Testis (tissue), 3 donors: ENCODE data around the gene IKZF5. TPM values are rescaled to one million over a fixed set of nuclear protein-coding genes. Genes with fewer than 3 reads are reported as not detected.

Experiments used
- DNase-seq: peaks from one replicate; pipeline ENCODE4 v3.0.0-alpha.2; 2019
- H3K27ac ChIP-seq, 2 donors: fragments of 200-600 bp; sonication (generic); one replicate each; pipeline ENCODE4 v1.5.1; 2019
- H3K27me3 ChIP-seq: fragments of 200-600 bp; sonication (generic); one replicate; pipeline ENCODE4 v1.5.1; 2019
- H3K36me3 ChIP-seq: fragments of 200-600 bp; sonication (generic); one replicate; pipeline ENCODE4 v1.5.1; 2017; ENCODE audit warnings: low read depth; ENCODE audit errors: missing control alignments
- H3K4me1 ChIP-seq: fragments of 200-600 bp; sonication (generic); one replicate; pipeline ENCODE4 v1.5.1; 2019
- H3K4me3 ChIP-seq, 2 donors: fragments of 200-600 bp; sonication (generic); one replicate each; pipeline ENCODE4 v1.5.1; 2017 to 2019
- H3K9me3 ChIP-seq: fragments of 200-600 bp; sonication (generic); one replicate; pipeline ENCODE4 v1.5.1; 2017
- POLR2A ChIP-seq: fragments of 450-650 bp; IDR thresholded peaks from one replicate; pipeline ENCODE4 v1.6.1; 2017; ENCODE audit warnings: antibody characterized with exemption, mild to moderate bottlenecking, moderate library complexity
- WGBS, 2 donors: methylation state at CpG; one replicate each; pipeline ENCODE4 v1.1.5; 2018; 5-methylcytosine and 5-hydroxymethylcytosine counted together
- intact Hi-C: fragments of 100-400 bp; cut with DNase I; formaldehyde crosslinking; loops from one replicate; pipeline ENCODE4 v1.15.1; 2023; ENCODE audit warnings: low total_unique reads
- polyA plus RNA-seq: library from polyadenylated mRNA; stranded (reverse); fragments of 350-450 nt; fragmentation: Illumina TruSeq; extraction: RNeasy Lipid Tissue Mini Kit (QIAGEN cat#74804); gene quantifications from one replicate; pipeline ENCODE4 v1.2.3, GENCODE V29; 2014; ENCODE audit warnings: low read depth, low replicate concordance; ENCODE audit not compliant: insufficient read depth
- total RNA-seq, 2 donors: library from RNA; depleted of rRNA; stranded (reverse); fragments of >200 nt; gene quantifications; one replicate each; pipeline ENCODE4 v1.2.3, GENCODE V29; 2016
- TF ChIP-seq, protein P1 (sequence below), 3 experiments: fragments of 450-650 bp in 2 of 3; fragments of 200-600 bp in 1 of 3; sonication (generic) in 1 of 3; IDR thresholded peaks; one replicate each; pipeline ENCODE4 v1.5.1; 2016 to 2019; ENCODE audit warnings: antibody characterized with exemption in 3 of 3, mild to moderate bottlenecking in 2 of 3, moderate library complexity in 1 of 3

Gene IKZF5
- total and polyA plus RNA-seq, 3 donors from 2014 or later, result 18.8 to 21.4 (median 21.4) TPM

DNA sequence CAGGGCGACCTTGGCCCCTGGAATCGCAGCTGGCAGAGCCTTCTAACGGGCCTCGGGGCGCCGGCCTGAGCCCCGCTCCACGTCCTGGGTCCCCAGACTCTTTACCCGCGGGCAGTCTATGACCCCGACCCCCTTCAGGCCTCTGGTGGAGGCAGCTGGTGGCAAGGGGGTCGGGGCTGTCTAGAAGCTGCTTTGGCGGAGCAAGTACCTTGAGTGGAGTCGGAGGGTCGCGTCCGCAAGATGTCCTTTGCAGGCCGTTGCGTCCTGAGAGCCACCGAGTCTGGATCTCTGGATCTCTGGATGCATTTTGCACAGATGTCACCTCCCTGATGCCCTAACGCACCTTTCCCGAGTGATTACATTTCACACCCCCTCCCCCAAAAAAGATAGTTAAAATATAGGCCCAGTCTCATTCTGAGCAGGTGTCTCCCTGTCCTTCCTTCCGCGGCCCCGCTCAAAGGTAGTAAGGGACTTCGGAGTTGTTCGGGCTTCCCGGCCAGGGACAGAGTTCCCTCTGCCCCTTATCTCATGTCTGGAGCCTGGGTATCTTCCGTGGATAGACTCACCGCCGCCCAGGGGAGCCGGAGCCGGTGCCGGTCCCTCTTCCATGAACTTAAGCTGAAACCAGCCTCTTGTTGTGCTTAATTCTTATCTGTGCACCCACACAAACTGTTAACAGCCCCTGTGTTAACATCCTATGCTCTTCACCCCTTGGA lies 668 bp upstream of the IKZF5 start:
- Histone ChIP-seq H3K4me3 (peak overlapping the region; percentile 87 to 99), H3K9me3 (no peaks in the 10 kb centered on the region), H3K27me3 (no peaks in the 10 kb centered on the region), H3K27ac (peak overlapping the region; percentile 68 to 97), H3K36me3 (no peaks in the 10 kb centered on the region), H3K4me1 (peaks cover 13% of the 10 kb centered on the region)
- intact Hi-C loops, result no loop called here
- DNase-seq, result peak; percentile 36
- TF ChIP-seq, protein P1, sequence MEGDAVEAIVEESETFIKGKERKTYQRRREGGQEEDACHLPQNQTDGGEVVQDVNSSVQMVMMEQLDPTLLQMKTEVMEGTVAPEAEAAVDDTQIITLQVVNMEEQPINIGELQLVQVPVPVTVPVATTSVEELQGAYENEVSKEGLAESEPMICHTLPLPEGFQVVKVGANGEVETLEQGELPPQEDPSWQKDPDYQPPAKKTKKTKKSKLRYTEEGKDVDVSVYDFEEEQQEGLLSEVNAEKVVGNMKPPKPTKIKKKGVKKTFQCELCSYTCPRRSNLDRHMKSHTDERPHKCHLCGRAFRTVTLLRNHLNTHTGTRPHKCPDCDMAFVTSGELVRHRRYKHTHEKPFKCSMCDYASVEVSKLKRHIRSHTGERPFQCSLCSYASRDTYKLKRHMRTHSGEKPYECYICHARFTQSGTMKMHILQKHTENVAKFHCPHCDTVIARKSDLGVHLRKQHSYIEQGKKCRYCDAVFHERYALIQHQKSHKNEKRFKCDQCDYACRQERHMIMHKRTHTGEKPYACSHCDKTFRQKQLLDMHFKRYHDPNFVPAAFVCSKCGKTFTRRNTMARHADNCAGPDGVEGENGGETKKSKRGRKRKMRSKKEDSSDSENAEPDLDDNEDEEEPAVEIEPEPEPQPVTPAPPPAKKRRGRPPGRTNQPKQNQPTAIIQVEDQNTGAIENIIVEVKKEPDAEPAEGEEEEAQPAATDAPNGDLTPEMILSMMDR (IDR thresholded peaks at IDR 0.05), result no peak
- no peak for TF ChIP-seq POLR2A
- 0 to 1% methylated on average over 15 to 25 of the region's 34 CpGs for WGBS, 2 donors

DNA sequence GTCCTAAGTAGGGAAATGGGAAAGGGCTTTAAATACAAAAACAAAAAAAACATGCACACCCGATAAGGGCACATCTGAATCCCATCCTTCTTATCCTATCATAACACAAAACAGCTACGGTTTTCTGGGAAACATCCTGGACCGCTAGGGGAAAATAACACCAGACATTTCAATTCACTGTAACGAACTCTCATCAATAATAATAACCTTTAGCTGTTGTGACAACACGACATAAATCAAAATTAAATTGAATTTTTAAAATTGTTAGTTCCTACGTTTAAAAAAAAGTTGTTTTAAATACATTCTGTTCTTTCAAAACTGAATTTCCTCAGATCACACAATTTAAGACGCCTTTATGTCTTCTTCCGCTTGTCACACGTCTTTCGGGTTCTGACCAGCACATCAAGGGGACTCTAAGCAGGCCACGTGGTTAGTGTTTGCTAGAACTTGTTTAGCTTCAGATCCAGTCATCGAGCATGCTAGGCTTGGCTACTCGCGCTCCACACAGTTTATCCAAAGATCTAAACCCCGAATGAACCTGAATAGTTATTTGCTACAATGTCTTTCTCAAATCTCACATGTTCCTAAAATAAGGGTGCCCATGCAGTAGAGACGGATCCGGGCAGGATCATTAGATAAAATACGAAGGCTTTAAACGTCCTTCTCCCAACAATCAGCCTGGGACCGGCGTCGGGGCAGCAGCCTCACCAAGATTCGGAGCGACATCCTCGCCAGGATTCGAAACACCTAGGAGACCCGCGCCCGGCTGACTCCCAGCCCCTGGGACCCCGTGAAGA lies 839 bp downstream of the IKZF5 start:
- H3K36me3 ChIP-seq, result no peaks in the 10 kb centered on the region
- peaks cover 13% of the 10 kb centered on the region for H3K4me1 ChIP-seq
- peak overlapping the region; percentile 89 to 97 for H3K27ac ChIP-seq
- peak; percentile 86 for DNase-seq
- intact Hi-C loops, result no loop called here
- peak overlapping the region; percentile 87 to 99 for H3K4me3 ChIP-seq
- 1 to 2% methylated on average over 23 to 30 of the region's 30 CpGs for WGBS, 2 donors
- no peaks in the 10 kb centered on the region for H3K9me3 ChIP-seq
- no peaks in the 10 kb centered on the region for H3K27me3 ChIP-seq
- no peak for TF ChIP-seq POLR2A
- TF ChIP-seq, protein P1 (IDR thresholded peaks at IDR 0.05), result peak in 1 of 3 experiments; percentile 11

DNA sequence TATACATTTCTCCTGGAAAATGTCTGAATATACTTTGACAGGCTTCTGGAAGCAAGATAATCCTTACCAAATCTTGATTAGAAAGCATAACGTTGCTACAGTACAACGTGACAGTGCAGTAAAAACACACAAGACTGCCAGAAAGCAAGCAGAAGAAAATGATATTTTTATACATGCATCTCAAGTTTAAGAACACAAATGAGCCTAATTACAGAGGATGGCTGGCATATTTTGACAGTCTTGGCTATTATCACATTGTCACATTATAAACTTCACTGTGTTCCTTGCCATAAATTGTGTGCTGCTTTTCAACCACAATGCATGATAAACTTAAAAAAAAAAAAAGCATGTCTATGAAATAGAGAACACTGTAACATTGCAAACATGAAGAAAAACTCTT lies 4.3 kb downstream of the IKZF5 start:
- DNase-seq, result no peak
- intact Hi-C loops, result no loop called here
- H3K4me1 ChIP-seq, result peaks cover 9% of the 10 kb centered on the region
- TF ChIP-seq POLR2A, result no peak
- TF ChIP-seq, protein P1 (IDR thresholded peaks at IDR 0.05), result no peak
- H3K27ac ChIP-seq, result no peak overlapping the region
- WGBS, 2 donors, result 54 to 68% methylated on average over 2 of the region's 2 CpGs
- H3K4me3 ChIP-seq, result no peak overlapping the region
- H3K27me3 ChIP-seq, result no peaks in the 10 kb centered on the region
- H3K9me3 ChIP-seq, result no peaks in the 10 kb centered on the region
- H3K36me3 ChIP-seq, result no peaks in the 10 kb centered on the region

DNA sequence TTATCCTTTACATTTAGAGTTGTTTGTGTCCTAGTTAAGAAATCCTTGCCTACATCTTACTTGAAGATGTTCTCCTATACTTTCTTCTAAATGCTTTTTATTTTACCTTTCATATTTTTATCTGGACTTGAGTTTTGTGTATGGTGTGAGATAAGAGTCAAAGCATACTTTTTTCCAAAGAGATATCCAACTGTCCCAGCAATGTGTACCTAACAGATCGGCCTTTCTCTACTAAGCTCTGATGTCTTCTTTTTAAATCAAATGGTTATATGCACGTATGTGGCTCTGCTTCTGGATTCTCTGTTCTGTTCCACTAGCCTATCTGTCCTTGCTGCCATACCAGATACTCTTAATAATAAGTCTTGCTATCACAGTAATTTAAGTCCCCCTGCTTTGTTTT lies 7.2 kb downstream of the IKZF5 start:
- no peak overlapping the region for H3K27ac ChIP-seq
- no peaks in the 10 kb centered on the region for H3K9me3 ChIP-seq
- no peaks in the 10 kb centered on the region for H3K36me3 ChIP-seq
- no peaks in the 10 kb centered on the region for H3K4me1 ChIP-seq
- WGBS, 2 donors, result 84 to 88% methylated on average over 2 of the region's 2 CpGs
- no peaks in the 10 kb centered on the region for H3K27me3 ChIP-seq
- DNase-seq, result no peak
- TF ChIP-seq, protein P1 (IDR thresholded peaks at IDR 0.05), result no peak
- TF ChIP-seq POLR2A, result no peak
- no peak overlapping the region for H3K4me3 ChIP-seq
- intact Hi-C loops, result no loop called here
